Activated T-helper 9 cell treated with anti-CD3 and anti-CD28 coated beads, Interleukin-2, amount 50 U/mL, for 16 hours (primary cell): ENCODE data around the gene TTLL11.

Experiments
- DNase-seq: peaks from one replicate; pipeline ENCODE4 v3.0.0-alpha.2; 2020; ENCODE audit warnings: low read depth

The TTLL11 gene

GRCh38 chr9:121783111-121783510 lies 310.0 kb downstream of the TTLL11 start:
- no peak for DNase-seq

- DNase-seq = no peak
Observed at GRCh38 chr9:121782514-121783110, 310.5 kb downstream of the TTLL11 start.

- no peak for DNase-seq
Observed at GRCh38 chr9:121781701-121782464, 311.2 kb downstream of the TTLL11 start.

GRCh38 chr9:121781145-121781548 lies 312.0 kb downstream of the TTLL11 start:
- DNase-seq = no peak

GRCh38 chr9:121780177-121781040 lies 312.7 kb downstream of the TTLL11 start:
- DNase-seq = no peak

- no peak for DNase-seq
Observed at GRCh38 chr9:121779381-121780117, 313.6 kb downstream of the TTLL11 start.

- DNase-seq = no peak
Observed at GRCh38 chr9:121778252-121779225, 314.6 kb downstream of the TTLL11 start.

GRCh38 chr9:121776739-121777637 lies 316.1 kb downstream of the TTLL11 start:
- DNase-seq = no peak

- no peak for DNase-seq
Observed at GRCh38 chr9:121776001-121776738, 316.9 kb downstream of the TTLL11 start.

GRCh38 chr9:121774715-121775613 lies 318.1 kb downstream of the TTLL11 start:
- DNase-seq = no peak

GRCh38 chr9:121773954-121774714 lies 319.0 kb downstream of the TTLL11 start:
- no peak for DNase-seq

GRCh38 chr9:121773286-121773953 lies 319.7 kb downstream of the TTLL11 start:
- DNase-seq = no peak

GRCh38 chr9:121772600-121773285 lies 320.4 kb downstream of the TTLL11 start:
- DNase-seq = no peak
